ENCODE measurements around the gene SLC2A1.

Gene SLC2A1

DNA sequence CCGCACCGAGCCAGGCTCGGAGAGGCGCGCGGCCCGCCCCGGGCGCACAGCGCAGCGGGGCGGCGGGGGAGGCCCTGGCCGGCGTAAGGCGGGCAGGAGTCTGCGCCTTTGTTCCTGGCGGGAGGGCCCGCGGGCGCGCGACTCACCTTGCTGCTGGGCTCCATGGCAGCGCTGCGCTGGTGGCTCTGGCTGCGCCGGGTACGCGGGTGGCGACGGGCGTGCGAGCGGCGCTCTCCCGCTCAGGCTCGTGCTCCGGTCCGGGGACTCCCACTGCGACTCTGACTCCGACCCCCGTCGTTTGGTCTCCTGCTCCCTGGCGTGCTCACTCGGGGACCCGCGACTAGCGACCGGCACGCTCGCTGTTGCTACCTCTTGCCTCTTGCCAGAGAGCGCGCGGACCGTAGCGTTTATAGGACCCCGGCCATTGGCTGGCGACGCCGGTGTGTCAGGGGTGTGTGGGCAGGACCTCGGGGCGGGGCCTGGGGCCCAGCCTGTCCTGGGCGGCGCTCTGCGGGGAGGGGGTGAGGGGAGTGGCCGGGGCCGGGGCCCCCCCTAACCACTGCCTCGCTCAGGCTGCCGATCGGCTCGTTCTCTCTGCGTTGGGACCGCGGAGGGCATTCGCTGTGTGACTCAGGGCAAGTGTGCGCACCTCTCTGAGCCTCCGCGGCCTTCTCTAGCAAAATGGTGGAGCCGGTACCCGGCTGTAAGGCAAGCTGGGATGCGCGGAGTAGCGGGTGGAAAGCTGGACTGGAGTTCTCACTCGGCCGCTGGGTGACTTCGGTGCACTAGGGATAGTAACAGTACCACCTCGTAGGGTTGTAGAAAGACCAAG lies at the start of gene SLC2A1:
Gene SLC2A1 (minus strand): TSS at position 381 of the 832 bp plus-strand sequence. CDS start 217 bp downstream, at position 164.
- DNase-seq (ENCODE audit: low read depth), result peak; percentile 59

DNA sequence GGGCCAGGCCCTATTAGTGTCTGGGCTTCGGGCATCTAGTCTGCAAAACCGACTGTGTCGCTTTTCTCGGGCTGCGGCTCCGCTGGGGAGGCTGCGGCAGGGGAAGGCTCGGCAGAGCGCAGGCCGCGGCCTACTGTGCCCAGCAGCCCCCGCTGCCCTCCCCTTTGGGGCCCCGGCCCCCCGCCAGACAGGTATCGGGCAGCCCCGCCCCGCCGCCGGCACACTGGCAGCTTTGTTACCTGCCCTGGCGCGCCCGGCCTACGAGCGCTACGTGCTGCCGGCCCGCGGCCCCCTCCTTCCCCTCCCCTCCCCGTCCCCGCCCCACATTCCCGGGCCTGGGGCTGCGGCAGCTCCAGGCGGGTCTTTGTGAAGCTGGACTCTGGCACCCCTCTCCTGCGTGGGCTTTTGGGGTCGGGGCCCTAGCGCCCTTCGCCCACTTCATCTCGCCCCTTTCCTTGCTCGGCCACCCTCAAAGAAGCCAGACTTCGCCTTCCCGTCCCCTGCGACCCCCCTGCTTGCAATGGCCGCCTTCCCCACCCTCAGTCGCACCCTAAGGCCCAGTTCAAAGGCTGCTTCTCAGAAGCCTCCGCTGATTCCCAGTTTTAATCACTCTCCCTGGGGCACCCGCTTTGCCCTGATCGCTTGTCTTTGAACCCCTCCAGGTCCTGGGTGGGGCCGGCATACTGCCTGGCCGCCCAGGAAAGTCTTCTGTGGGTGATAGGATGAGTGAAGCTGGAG lies 48.9 kb upstream of the SLC2A1 start:
- no peak for DNase-seq (ENCODE audit: low read depth)

DNA sequence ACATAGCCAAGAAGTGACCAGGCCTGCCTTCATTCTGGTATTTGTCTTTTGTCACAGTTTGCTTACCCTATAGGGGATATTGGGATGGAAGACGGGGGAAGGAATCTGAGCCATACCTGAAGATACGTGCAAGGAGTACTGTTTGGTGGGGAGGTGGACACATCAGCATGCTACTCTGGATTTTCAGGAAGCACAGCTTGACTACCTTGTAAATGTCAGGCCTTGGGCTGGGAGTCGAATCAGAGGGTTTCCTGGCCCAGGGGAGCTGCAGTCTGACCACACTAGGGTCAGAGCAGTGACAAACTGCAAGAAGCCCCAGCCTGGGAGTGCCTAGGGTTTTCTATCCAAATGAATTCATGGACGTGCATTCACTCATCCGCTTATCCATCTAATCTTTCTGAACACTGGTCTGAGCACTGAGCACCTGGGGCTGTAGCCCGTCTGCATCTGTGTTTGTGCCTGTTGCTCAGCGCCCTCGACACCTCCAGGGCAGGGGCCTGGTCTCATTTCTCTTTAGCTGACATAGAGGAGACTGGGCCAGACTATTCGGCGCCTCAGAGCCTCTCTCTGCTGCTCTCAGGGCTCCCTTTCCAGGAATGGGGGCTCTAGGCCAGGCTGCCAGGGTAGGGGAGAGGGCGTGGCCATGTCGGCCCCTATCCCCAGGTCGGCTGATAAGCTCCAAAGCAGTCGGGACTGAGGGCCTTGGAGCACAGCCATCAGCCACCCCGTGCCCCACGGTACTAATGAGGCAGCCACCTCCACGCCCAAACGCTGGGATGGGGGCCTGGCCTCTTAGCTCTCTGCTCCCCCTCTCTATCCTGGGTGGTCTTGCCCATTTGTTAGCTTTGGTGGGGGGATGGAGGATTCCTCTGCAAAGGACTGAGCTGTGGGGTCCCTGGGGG lies 47.0 kb upstream of the SLC2A1 start:
- no peak for DNase-seq (ENCODE audit: low read depth)

DNA sequence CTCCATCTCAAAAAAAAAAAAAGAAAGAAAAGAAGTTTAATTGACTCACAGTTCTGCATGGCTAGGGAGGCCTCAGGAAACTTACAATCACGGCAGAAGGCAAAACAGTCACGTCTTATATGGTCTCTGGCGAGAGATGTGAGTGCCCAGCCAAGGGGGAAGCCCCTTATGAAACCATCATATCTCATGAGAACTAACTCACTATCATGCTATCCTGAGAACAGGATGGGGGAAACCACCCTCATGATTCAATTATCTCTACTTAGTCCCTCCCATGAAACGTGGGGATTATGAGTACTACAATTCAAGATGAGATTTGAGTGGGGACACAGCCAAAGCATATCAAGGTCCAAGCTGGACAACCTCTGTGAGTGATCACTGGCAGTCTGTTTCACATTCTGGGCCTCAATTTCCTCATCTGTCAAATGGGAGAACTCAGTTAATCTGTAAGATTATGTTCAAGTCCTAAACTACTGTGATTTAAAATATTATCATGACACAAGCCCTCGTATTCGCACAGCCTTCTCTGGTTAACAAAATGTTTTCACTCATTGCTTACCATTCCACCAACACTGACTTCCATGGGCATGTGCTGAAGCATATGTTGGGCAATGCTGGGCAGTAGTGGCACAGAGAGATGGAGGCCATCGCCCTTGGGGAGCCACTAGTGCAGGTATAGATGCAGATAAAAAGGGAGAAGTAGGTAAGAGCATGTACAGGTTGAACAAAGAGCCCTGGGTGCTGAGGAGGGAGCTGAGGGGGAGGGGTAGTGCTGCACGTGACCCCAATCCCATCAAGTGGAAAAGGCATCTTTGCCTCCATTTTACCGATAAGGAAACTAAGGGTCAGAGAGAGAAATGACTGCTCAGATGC lies 46.2 kb upstream of the SLC2A1 start:
- no peak for DNase-seq (ENCODE audit: low read depth)

DNA sequence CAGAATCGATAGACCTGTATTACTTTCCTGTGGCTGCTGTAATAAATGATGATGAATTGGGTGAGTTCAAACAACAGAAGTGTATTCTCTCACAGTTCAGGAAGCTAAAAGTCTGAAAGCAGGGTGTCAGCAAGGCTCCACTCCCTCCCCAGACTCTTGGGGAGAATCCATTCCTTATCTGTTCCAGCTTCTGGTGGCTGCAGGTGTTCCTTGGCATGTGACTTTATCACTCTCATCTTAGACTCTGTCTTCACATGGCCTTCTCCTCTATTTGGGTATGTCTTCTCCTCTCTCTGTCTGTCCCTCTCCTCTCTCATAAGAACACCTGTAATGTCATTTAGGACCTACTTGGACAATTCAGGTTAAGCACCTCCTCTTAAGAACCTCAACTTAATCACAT lies 44.1 kb upstream of the SLC2A1 start:
- DNase-seq (ENCODE audit: low read depth), result no peak

DNA sequence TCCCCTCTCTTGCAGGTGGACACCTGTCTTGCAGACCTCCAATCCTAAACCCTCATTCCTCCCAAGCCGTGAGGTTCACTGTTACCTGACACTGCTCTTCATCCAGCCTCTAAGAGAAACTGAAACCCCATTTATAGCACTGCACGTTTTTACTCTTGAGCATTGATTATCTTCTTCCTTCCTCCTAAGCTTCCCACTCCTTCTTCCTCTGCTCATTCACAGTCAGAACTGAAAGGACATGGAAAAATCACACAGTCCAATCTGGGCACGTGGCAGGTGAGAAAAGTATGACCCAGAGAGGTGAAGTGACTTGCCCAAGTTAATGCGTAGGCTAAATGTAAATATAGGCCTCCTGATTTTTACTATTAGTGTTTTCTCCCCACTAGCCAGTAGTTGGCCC lies 43.4 kb upstream of the SLC2A1 start:
- no peak for DNase-seq (ENCODE audit: low read depth)

DNA sequence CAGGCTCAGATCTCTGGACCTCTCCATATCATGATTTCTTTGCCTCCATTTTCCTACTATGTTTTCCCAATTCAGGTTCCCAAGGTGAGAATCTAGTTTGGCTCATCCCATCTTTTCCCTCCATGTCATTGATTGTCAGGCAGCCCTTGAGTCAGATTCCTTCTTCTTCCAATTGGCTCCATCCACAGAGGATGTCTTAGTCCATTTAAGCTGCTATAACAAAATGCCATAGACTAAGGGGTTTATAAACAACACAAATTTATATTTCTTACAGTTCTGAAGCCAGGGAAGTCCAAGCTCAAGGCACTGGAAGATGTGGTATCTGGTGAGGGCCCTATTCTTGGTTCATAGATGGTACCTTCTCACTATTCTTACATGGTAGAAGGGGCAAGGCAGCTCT lies 42.8 kb upstream of the SLC2A1 start:
- DNase-seq (ENCODE audit: low read depth), result no peak

DNA sequence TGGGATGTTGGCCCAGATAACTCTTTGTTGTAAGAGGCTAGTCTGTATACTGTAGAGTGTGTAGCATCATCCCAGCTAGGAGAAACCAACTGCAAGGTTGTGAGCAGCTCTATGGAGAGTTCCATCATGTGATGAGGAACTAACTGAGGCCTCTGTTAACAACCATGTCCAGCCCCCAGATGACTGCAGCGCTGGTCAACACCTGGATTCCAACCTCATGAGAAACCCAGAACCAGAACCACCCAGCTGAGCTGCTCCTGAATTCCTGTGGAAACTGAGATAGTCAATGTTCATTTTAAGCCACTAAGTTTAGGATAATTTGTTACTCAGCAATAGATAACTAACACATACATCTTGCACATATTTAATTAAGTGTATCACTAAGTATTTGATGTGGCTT lies 41.6 kb upstream of the SLC2A1 start:
- no peak for DNase-seq (ENCODE audit: low read depth)

DNA sequence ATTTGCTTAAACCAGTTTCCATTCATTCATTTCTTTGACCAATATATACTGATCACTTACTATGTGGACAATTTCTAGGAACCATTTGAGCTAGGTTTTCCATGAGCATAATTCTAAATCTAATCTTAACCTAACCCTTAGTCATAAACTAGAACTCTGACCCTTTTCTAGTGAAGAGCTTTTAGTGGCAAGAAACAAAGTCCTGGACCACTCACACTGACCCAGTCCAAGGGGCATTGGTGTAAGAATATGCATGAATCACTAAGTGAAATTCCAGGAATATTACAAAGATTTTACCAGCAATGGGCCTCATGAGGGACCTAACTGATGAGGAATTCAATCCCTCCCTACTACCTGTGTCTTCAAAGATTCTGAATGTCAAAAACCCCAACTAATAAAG lies 40.6 kb upstream of the SLC2A1 start:
- peak; percentile 3 for DNase-seq (ENCODE audit: low read depth)

DNA sequence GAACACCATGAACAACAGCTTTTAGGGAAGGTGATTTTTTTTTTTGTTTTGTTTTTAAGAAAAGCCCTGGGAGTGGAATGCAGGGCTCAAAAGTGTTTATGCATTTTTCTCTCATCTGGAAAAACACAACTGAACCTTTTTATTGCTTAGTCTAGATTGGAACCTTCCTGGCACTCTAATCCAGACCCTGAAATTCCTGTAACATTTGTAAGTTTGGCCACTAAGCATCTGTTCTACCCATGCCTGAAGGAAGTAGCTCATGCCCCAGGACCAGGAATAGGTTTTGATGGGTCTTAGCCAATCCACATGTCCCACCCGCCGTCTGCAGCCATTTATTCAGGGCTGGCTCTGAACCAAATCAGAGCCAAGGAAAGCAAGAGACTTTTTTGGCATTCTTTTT lies 39.7 kb upstream of the SLC2A1 start:
- peak; percentile 50 for DNase-seq (ENCODE audit: low read depth)

DNA sequence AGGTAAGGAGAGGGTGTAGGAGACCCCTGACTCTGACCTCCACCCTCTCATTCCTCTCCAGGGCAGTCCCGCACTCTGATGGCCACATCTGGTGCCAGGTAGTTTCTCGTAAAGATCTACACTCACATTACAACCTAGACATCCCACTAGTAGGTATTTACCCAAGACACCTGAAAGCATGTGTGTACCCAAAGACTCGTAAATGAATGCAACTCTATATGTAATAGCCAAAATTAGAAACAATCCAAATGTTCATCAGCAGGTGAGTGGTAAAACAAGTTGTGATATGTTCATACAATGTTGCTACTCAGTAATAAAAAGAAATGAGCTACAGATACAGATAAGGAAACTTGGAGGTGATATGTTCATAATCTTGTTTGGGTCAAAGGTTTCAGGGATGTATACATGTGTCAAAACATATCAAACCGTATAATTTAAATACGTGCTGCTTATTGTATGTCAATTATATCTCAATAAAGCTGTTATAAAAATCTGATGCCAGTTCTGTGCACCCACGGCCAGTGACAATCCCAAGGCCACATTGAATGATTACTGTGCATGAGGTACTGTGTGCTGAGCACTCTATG lies 37.8 kb upstream of the SLC2A1 start:
- DNase-seq (ENCODE audit: low read depth), result no peak

DNA sequence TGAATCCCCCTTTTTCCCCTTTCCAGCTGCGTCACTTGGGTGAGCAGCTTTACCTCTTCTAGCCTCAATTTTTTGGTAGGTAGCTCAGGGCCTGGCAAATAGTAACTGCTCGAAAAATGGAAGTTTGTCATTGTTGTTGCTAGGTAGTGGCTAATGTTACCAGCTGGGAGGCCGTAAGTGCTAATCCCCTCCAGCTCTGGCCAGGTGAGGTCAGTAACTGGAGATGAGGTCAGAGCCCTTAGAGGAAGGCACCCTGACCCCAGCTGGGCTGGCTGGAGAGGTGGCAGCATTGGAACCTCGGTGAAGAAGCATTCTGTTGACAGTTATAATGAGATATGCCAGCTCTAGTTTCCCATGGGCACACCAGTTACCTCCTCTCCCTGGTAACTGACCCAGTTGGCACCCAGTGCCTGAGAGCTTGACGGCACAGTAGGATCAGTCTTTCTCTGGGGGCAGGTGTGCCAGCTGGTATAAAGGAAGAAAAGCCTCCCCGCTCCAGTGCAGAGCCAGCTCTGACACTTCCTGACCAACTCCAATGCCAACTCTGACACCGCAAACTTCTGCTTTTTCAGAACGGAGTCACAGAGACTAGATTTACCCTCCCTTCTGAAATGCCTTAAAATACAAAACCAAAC lies 35.0 kb upstream of the SLC2A1 start:
- no peak for DNase-seq (ENCODE audit: low read depth)

DNA sequence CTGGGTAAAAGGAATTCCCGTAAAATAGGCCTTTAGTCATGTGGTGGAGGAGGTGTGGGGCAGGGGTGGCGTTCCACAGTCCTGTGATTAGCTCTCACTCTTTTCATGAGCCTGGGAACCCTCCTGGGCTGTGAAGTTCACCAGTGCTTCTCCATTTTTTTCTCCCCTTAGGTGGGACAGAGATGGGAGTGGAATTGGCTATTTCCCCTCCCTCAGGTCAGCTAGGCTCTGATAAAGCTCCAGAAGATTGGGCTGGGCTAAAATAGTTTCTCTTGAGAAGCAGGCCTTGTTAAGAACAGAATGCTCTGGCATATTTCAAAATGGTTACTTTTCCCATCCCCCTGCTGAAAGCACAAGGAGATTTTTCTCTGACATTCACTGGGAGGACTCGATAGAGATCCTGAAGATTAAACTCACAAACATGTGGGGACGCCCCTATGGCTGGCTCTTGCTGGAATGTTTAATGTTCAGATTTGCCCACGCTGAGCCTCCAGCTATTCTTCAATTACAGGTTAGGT lies 33.4 kb upstream of the SLC2A1 start:
- DNase-seq (ENCODE audit: low read depth), result no peak

DNA sequence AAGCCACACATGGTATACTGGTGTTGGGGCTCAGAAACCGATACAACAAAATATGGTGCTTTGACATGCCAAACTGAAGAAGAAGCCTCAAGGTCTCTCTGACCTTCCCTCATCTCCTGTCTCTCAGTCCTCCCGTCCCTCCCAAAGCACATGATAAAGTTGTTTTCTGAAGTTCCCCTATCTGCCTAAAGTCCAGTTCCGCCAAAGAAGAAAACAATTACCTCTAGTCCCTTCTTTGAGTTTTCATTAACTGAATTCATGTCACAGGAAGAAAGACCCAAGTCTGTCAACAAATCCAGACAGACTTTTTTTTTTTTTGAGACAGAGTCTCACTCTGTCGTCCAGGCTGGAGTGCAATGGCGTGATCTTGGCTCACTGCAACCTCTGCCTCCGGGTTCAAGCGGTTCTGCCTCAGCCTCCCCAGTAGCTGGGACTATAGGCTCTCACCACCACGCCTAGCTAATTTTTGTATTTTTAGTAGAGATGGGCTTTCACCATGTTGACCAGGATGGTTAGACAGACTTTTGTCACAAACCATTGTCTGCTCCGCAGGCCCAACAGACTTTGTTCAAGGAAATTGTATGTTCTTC lies 32.2 kb upstream of the SLC2A1 start:
- DNase-seq (ENCODE audit: low read depth), result no peak

DNA sequence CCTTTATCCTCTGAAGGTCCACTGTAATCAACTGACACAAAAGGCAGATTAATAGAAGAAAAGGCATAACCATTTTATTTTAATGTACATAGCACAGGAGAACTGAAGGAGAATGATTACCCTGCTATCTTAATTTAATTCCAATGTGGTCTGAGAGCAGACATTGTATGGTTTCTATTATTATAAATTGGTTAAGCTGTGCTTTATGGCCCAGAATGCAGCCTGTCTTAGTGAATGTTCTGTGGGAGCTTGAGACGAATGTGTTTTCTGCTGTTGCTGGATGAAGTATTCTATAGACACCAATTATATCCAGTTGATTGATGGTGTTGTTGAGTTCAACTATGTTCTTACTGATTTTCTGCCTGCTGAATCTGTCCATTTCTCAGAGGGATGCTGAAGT lies 25.0 kb upstream of the SLC2A1 start:
- DNase-seq (ENCODE audit: low read depth), result no peak

DNA sequence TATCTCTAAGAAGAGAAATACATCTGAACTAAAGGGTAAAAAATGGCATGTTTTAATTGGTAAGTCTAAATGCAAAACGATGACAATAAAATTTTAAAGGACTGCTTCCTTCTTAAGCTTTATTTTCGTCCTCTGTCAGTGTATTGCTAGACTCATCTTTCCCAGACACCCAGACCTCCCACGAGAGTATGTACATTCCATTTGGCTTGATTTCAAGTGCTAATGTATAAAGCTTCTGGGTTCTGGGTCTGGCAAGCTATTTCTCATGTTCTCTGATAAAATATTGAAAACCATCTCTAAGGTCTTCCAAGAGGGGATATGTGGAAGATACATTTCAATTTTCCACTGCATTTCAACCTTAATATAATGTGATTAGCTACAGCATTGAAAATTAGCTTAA lies 24.6 kb upstream of the SLC2A1 start:
- DNase-seq (ENCODE audit: low read depth), result no peak

DNA sequence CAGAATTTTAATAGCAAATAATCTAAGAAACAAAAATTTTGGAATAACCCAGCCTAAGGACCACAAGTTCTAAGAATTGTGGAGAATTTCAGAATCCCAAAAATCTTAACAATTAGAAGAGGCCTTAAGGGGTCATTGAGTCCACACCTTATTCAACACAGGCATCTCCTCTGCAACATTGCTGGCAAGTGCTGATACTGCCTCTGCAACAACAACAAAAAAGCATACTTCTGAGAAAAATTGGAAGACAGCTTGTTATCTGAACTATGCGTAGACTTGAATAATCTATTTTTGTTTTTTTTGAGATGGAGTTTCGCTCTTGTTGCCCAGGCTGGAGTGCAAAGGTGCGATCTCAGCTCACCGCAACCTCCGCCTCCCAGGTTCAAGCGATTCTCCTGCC lies 24.0 kb upstream of the SLC2A1 start:
- no peak for DNase-seq (ENCODE audit: low read depth)

DNA sequence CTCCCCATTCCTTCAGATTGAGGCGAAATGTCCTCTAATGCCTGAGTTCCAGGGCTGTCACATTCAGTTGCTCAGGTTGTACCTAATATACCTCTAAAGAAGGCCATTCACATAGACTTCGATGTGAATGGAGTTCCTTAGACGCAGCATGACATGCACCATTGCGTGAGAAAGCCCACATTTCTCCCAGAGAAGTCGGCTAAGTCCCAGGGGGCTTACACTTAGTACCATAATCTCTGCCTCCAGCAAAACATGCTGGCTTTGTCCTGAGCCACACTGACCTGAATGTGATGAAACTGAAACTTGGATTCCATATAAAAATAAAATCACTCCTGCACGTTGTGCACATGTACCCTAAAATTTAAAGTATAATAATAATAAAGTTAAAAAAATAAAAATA lies 23.2 kb upstream of the SLC2A1 start:
- DNase-seq (ENCODE audit: low read depth), result no peak

DNA sequence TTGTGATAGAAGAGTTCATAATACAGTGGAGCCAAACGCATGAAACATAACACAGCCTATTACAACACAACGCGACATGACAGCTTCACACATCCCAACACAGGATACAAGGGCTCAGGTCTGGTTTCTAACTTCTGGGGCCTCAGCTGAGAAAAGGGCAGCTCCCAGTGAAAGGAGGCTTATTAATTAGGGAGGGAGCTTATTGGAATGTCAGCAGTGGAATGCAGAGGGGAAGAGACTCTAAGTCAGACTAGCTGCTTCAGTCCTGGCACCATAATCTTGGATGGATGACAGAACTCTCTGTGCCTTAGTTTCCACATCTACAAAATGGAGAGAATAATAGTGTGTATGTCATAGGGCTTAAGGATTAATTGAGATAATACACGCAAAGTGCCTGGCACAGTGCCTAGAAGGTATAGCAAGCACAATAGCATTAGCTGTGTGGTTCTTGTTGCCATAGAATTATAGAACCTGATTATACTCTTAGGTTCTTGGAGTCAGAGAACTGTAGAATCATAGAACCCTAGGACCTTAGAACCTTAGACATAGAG lies 22.7 kb upstream of the SLC2A1 start:
- DNase-seq (ENCODE audit: low read depth), result no peak
